Measurements from ENCODE around the gene ZMIZ1.

Gene ZMIZ1

GRCh38 chr10:79162022-79162421 lies 93.3 kb downstream of the ZMIZ1 start:
- DNase-seq (ENCODE audit: insufficient read length, low spot score), result no peak
- no peak for FAIRE-seq

GRCh38 chr10:79162861-79163665 lies 94.3 kb downstream of the ZMIZ1 start:
- FAIRE-seq, result no peak
- no peak for DNase-seq (ENCODE audit: insufficient read length, low spot score)

GRCh38 chr10:79163666-79163975 lies 94.9 kb downstream of the ZMIZ1 start:
- FAIRE-seq (no peak), DNase-seq (ENCODE audit: insufficient read length, low spot score) (no peak)

DNA sequence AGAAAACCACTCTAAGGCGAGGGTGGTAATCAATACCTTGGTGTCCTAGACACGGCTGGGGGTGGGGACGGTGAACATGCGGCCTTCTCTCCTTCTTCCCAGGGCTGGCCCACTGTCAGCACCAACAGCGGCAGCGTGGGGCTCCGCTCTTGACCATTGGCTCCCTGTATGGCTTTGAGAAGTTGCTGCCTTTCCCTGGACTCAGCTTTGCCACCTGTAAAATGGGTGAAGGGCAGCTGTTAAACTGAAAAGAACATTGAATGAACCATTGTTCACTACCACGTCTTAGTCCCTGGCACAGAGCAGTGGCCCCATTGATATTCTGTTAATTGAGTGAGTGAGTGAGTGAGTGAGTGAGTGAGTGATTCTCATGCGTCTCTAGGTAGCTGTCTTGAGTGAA lies 95.3 kb downstream of the ZMIZ1 start:
- DNase-seq (ENCODE audit: insufficient read length, low spot score), result no peak
- FAIRE-seq, result no peak

GRCh38 chr10:79165070-79165778 lies 96.5 kb downstream of the ZMIZ1 start:
- FAIRE-seq (no peak), DNase-seq (ENCODE audit: insufficient read length, low spot score) (no peak)

- no peak for DNase-seq (ENCODE audit: insufficient read length, low spot score)
- FAIRE-seq, result no peak
These were observed 97.6 kb downstream of the ZMIZ1 start for GRCh38 chr10:79166312-79166721.

- FAIRE-seq (no peak), DNase-seq (ENCODE audit: insufficient read length, low spot score) (no peak)
These were observed 98.0 kb downstream of the ZMIZ1 start for GRCh38 chr10:79166741-79167140.

DNA sequence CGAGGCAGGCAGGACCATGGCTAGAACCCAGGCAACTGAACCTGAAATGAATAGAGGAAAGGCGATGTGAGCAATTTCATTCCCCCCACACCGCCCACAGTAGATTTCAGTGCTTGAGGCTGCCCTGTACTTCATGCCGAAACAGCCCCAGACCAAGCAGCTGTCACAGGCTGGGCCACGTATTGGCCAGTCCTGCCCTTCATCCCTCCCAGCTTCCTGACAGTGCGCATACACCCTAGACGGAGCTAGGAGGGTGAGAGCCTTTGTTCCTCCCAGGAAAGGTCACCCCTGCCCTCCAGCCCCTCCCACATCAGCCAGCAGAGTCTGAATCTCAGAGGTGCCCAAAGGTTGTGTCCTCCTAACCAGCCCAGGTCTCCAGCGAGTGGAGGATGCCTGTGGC lies 98.8 kb downstream of the ZMIZ1 start:
- FAIRE-seq, result no peak

GRCh38 chr10:79168210-79168609 lies 99.4 kb downstream of the ZMIZ1 start:
- no peak for DNase-seq (ENCODE audit: insufficient read length, low spot score)
- no peak for FAIRE-seq

More for the DNA sequence above, 98.8 kb downstream of the ZMIZ1 start:
- no peak for DNase-seq (ENCODE audit: insufficient read length, low spot score)

DNA sequence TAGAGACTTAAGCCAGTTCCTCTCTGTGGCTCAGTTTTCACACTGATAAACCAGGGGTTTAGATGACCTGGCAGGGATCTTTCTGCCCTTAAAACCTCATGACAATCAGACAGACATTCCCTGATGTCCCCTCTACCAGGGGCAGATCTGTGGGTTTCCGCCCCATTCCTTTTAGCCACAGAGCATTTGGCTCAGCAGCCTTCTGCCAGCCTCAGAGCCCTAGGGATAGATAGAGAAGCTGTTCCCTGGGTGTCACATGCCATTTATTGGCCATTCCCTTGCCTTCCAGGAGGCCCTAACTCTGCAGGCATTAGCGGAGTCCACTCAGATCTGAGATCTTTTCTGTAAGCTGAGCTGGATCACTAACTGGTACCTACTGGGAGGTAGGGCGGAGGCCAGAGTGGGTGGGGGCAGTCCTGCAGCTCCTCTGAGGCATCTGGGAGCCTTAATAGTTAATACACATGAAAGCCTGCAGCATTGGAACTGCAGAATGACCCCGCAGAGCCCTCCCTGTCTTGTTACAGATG lies 101.5 kb downstream of the ZMIZ1 start:
- FAIRE-seq, result no peak
- no peak for DNase-seq (ENCODE audit: insufficient read length, low spot score)

DNA sequence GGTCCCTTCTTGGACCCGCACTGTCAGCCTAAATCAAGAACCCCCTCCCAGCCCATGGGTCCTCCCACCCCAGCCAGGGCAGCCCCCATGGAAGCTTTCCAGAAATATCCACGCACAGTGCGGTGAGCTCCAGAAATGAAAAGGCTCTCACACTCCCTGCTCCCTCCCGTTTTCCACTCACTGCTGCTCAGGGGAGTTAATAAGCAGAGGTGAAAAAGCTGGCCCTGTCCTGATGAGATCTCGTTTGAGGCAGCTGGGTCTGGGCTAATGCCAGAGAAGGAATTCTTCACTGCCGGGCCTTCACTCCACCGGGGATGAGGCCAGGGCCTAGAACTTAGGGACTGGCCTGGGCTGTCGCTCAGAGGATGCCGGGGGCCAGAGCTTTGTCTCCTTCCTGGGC lies 102.2 kb downstream of the ZMIZ1 start:
- FAIRE-seq, result no peak
- DNase-seq (ENCODE audit: insufficient read length, low spot score), result no peak

DNA sequence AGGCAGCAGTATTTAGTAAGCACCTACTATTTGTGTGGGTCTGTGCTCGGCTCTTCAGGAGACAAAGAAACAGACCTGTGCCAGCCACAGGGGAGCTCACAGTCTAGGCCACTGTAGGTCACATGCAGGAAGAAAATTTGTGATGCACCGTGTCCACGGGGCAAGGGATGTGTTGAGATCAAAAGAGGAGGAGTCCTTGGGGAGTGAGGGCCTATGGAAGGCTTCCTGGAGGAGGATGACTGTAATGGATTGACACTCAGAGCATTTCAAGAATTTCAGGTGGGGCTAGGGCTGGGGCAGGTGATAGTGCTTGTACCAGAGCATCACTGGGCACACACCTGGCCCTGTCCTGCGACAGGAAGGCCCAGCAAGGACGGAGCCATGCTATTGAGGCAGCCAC lies 102.7 kb downstream of the ZMIZ1 start:
- no peak for FAIRE-seq
- no peak for DNase-seq (ENCODE audit: insufficient read length, low spot score)

- DNase-seq (ENCODE audit: insufficient read length, low spot score) (no peak), FAIRE-seq (no peak)
These were observed 104.1 kb downstream of the ZMIZ1 start for GRCh38 chr10:79172881-79173280.

- no peak for FAIRE-seq
These were observed 105.0 kb downstream of the ZMIZ1 start for GRCh38 chr10:79173582-79174262.

DNA sequence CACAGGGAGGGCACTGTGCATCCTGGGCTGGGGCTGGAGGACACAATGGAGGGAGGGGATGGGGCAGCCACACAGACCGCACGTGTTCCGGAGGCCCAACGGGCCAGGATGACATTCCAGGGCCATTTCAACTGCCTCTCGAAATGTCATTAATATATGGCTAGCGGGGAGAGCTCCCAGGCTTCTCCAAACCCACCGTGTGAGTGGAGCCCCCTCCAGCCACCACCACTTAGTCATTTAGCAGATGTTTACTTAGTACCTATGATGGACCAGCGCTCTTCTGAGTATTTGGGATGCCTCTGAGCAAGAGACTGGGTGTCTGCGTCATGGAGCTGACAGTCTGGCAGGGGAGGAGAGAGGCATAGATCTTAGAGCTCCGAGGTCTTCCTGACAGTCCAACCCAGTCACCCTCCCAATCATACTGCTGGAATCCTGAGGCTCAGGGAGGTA lies 107.3 kb downstream of the ZMIZ1 start:
- DNase-seq (ENCODE audit: insufficient read length, low spot score) (no peak), FAIRE-seq (no peak)

More at GRCh38 chr10:79173582-79174262, 105.0 kb downstream of the ZMIZ1 start:
- DNase-seq (ENCODE audit: insufficient read length, low spot score), result no peak

GRCh38 chr10:79176949-79177602 lies 108.3 kb downstream of the ZMIZ1 start:
- no peak for DNase-seq (ENCODE audit: insufficient read length, low spot score)
- FAIRE-seq, result no peak

GRCh38 chr10:79178070-79178576 lies 109.4 kb downstream of the ZMIZ1 start:
- DNase-seq (ENCODE audit: insufficient read length, low spot score) (no peak), FAIRE-seq (no peak)

- peak; percentile 80 for FAIRE-seq
- peak; percentile 45 for DNase-seq (ENCODE audit: insufficient read length, low spot score)
These were observed 109.9 kb downstream of the ZMIZ1 start for GRCh38 chr10:79178614-79179163.

- DNase-seq (ENCODE audit: insufficient read length, low spot score) (no peak), FAIRE-seq (peak; percentile 9)
These were observed 110.6 kb downstream of the ZMIZ1 start for GRCh38 chr10:79179164-79179956.

DNA sequence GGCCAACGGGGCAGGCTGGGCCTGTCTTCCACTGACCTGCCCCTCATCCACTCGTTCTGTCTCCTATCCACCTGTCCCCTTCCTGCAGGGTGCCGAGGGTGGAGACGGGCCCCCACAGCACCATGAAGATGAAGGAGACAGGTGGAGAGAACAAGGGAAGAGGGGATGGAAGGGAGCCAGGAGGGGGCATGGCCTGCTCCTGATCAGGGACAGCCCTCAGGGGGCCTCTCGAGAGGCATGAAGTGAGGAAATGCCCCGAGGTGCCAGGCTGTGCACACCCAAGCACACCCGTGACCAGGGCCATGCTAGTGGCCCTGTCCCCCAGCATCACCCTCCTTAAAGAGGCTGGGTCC lies 111.2 kb downstream of the ZMIZ1 start:
- no peak for FAIRE-seq
- no peak for DNase-seq (ENCODE audit: insufficient read length, low spot score)

Data from HTR-8/SVneo (cell line).